ENCODE results near the gene ITSN1. TPM values are rescaled to one million over a fixed set of nuclear protein-coding genes. Genes with fewer than 3 reads are reported as not detected.
A peak's percentile ranks its signal among the peaks of the same experiment; 100 is the strongest.
"Not testable (repeated sequence)": the region's sequence is repeated elsewhere in the genome, so short reads cannot be mapped to it uniquely, and the experiment has no call there.

The ITSN1 gene
- total RNA-seq, 1 experiment from 2014 or later, result 18.8 TPM

- no peak for DNase-seq (ENCODE audit: extremely low read depth, low read depth)
These were observed 69.9 kb downstream of the ITSN1 start for GRCh38 chr21:33712022-33712803.

- no peak for DNase-seq (ENCODE audit: extremely low read depth, low read depth)
These were observed 78.8 kb downstream of the ITSN1 start for GRCh38 chr21:33721081-33721480.

- DNase-seq (ENCODE audit: extremely low read depth, low read depth), result not testable (repeated sequence)
These were observed 86.8 kb downstream of the ITSN1 start for GRCh38 chr21:33729139-33729538.

GRCh38 chr21:33729641-33730040 is 87.3 kb downstream of the ITSN1 start:
- DNase-seq (ENCODE audit: extremely low read depth, low read depth), result no peak

- DNase-seq (ENCODE audit: extremely low read depth, low read depth), result no peak
These were observed 89.1 kb downstream of the ITSN1 start for GRCh38 chr21:33731447-33731846.

GRCh38 chr21:33732038-33732437 is 89.7 kb downstream of the ITSN1 start:
- DNase-seq (ENCODE audit: extremely low read depth, low read depth), result no peak

- DNase-seq (ENCODE audit: extremely low read depth, low read depth), result no peak
These were observed 91.3 kb downstream of the ITSN1 start for GRCh38 chr21:33733601-33734000.

GRCh38 chr21:33734291-33734690 is 92.0 kb downstream of the ITSN1 start:
- no peak for DNase-seq (ENCODE audit: extremely low read depth, low read depth)

- DNase-seq (ENCODE audit: extremely low read depth, low read depth), result no peak
These were observed 92.5 kb downstream of the ITSN1 start for GRCh38 chr21:33734818-33735217.

GRCh38 chr21:33736569-33736968 is 94.3 kb downstream of the ITSN1 start:
- DNase-seq (ENCODE audit: extremely low read depth, low read depth), result no peak

GRCh38 chr21:33739701-33740100 is 97.4 kb downstream of the ITSN1 start:
- no peak for DNase-seq (ENCODE audit: extremely low read depth, low read depth)

- DNase-seq (ENCODE audit: extremely low read depth, low read depth), result no peak
These were observed 105.1 kb downstream of the ITSN1 start for GRCh38 chr21:33747420-33747819.

GRCh38 chr21:33748903-33749302 is 106.6 kb downstream of the ITSN1 start:
- no peak for DNase-seq (ENCODE audit: extremely low read depth, low read depth)

- no peak for DNase-seq (ENCODE audit: extremely low read depth, low read depth)
These were observed 107.7 kb downstream of the ITSN1 start for GRCh38 chr21:33750017-33750416.

GRCh38 chr21:33751120-33751519 is 108.8 kb downstream of the ITSN1 start:
- no peak for DNase-seq (ENCODE audit: extremely low read depth, low read depth)

GRCh38 chr21:33751533-33751932 is 109.2 kb downstream of the ITSN1 start:
- DNase-seq (ENCODE audit: extremely low read depth, low read depth), result no peak

GRCh38 chr21:33752260-33752659 is 110.0 kb downstream of the ITSN1 start:
- no peak for DNase-seq (ENCODE audit: extremely low read depth, low read depth)

GRCh38 chr21:33753886-33754285 is 111.6 kb downstream of the ITSN1 start:
- no peak for DNase-seq (ENCODE audit: extremely low read depth, low read depth)

- no peak for DNase-seq (ENCODE audit: extremely low read depth, low read depth)
These were observed 112.2 kb downstream of the ITSN1 start for GRCh38 chr21:33754481-33754880.

GRCh38 chr21:33755354-33755753 is 113.1 kb downstream of the ITSN1 start:
- DNase-seq (ENCODE audit: extremely low read depth, low read depth), result no peak

GRCh38 chr21:33760641-33761440 is 118.5 kb downstream of the ITSN1 start:
- DNase-seq (ENCODE audit: extremely low read depth, low read depth), result no peak

GRCh38 chr21:33761441-33762036 is 119.2 kb downstream of the ITSN1 start:
- peak; percentile 77 for DNase-seq (ENCODE audit: extremely low read depth, low read depth)
